B cell (primary cell): Measurements from ENCODE around the gene TNIK. TPM values are rescaled to one million over a fixed set of nuclear protein-coding genes. Genes with fewer than 3 reads are reported as not detected.

ENCODE experiments used
- ATAC-seq: fragments of 200-7000 bp; cut with Tn5 transposase; one replicate; pipeline ENCODE4 v1.10.0; 2021; ENCODE audit warnings: low read depth, mild to moderate bottlenecking, moderate number of reproducible peaks, moderate library complexity
- CTCF ChIA-PET: fragments of 350-600 bp; sonication (Branson Sonifier 250); formaldehyde crosslinking; loops from one replicate; lab custom pipeline; 2021; ENCODE audit warnings: antibody characterized with exemption, inconsistent platforms; lab: Charles Lee
- POLR2A ChIA-PET: fragments of 350-600 bp; sonication (Branson Sonifier 250); formaldehyde crosslinking; loops from one replicate; lab custom pipeline; 2021; ENCODE audit warnings: antibody characterized with exemption; lab: Charles Lee
- DNase-seq: peaks from one replicate; pipeline ENCODE4 v3.0.0; 2013
- H2AFZ ChIP-seq: 2 replicates; pipeline ENCODE4 v1.6.1; 2012; ENCODE audit warnings: mild to moderate bottlenecking, low read depth, low read length; ENCODE audit not compliant: insufficient read depth, poor library complexity, severe bottlenecking
- H3K27ac ChIP-seq, 2 donors: 1 replicate in 1 of 2; 2 replicates in 1 of 2; pipeline ENCODE4 v1.5.1; 2012 to 2013; ENCODE audit warnings: low read length in 2 of 2, mild to moderate bottlenecking in 2 of 2, moderate library complexity in 1 of 2
- H3K27me3 ChIP-seq, 4 experiments: fragments of 200-600 bp in 1 of 4; sonication (generic) in 1 of 4; replicated peaks in 1 of 4; 1 replicate in 2 of 4; 2 replicates in 2 of 4; pipeline versions ENCODE4 v1.6.1 to v1.7.0; 2013 to 2016; ENCODE audit warnings: low read length in 3 of 4, mild to moderate bottlenecking in 2 of 4, mixed read lengths in 1 of 4, moderate library complexity in 1 of 4; ENCODE audit not compliant: insufficient read depth in 4 of 4, control insufficient read depth in 3 of 4; ENCODE audit errors: control extremely low read depth in 1 of 4
- H3K36me3 ChIP-seq, 2 experiments: replicated peaks in 1 of 2; 1 replicate in 1 of 2; 2 replicates in 1 of 2; pipeline versions ENCODE4 v1.6.1 to v1.7.1; 2013; ENCODE audit warnings: low read length in 1 of 2; ENCODE audit not compliant: insufficient read depth in 2 of 2, control insufficient read depth in 1 of 2; ENCODE audit errors: control extremely low read depth in 1 of 2, extremely low read depth in 1 of 2
- H3K4me1 ChIP-seq, 2 donors: fragments of 200-600 bp in 1 of 2; sonication (generic) in 1 of 2; 1 replicate in 1 of 2; 2 replicates in 1 of 2; pipeline versions ENCODE4 v1.5.1 to v1.6.1; 2013 to 2017; ENCODE audit warnings: low read length in 2 of 2; ENCODE audit not compliant: control insufficient read depth in 2 of 2, insufficient read depth in 2 of 2
- H3K4me2 ChIP-seq: replicated peaks from 2 replicates; pipeline ENCODE3; 2012; ENCODE audit warnings: mild to moderate bottlenecking, low read depth, low read length; ENCODE audit not compliant: poor library complexity, severe bottlenecking
- H3K4me3 ChIP-seq, 5 experiments: fragments of 200-600 bp in 1 of 5; sonication (generic) in 1 of 5; 1 replicate in 3 of 5; 2 replicates in 2 of 5; pipeline versions ENCODE4 v1.5.1 to v1.7.0; 2011 to 2016; ENCODE audit warnings: low read length in 4 of 5, mild to moderate bottlenecking in 4 of 5, low read depth in 2 of 5, control low read depth in 1 of 5, moderate library complexity in 1 of 5; ENCODE audit not compliant: insufficient read depth in 1 of 5; ENCODE audit errors: control extremely low read depth in 1 of 5, extremely low read depth in 1 of 5
- H3K79me2 ChIP-seq: fragments of 200-600 bp; sonication (generic); one replicate; pipeline ENCODE4 v1.6.0; 2016; ENCODE audit warnings: low read length; ENCODE audit not compliant: control insufficient read depth, insufficient read depth
- H3K9ac ChIP-seq: fragments of 200-600 bp; sonication (generic); 2 replicates; pipeline ENCODE4 v1.6.1; 2017; ENCODE audit warnings: mild to moderate bottlenecking, low read length, moderate library complexity
- H3K9me3 ChIP-seq, 3 donors: one replicate each; pipeline versions ENCODE4 v1.6.1 to v1.7.1; 2013; ENCODE audit warnings: low read length in 2 of 3; ENCODE audit not compliant: control insufficient read depth in 2 of 3, insufficient read depth in 1 of 3; ENCODE audit errors: control extremely low read depth in 1 of 3
- H4K20me1 ChIP-seq: 2 replicates; pipeline ENCODE4 v1.6.0; 2012; ENCODE audit warnings: mild to moderate bottlenecking, low read length; ENCODE audit not compliant: insufficient read depth, control insufficient read depth, poor library complexity, severe bottlenecking
- H3K27ac Mint-ChIP-seq: one replicate; pipeline ENCODE4 v1.8.0; 2021; ENCODE audit warnings: mixed read lengths
- H3K27me3 Mint-ChIP-seq: one replicate; pipeline ENCODE4 v1.8.0; 2021; ENCODE audit warnings: mixed read lengths
- H3K4me1 Mint-ChIP-seq: one replicate; pipeline ENCODE4 v1.8.0; 2021; ENCODE audit warnings: mixed read lengths
- H3K4me3 Mint-ChIP-seq: one replicate; pipeline ENCODE4 v1.8.0; 2021; ENCODE audit warnings: mixed read lengths
- H3K9me3 Mint-ChIP-seq: one replicate; pipeline ENCODE4 v1.8.0; 2022; ENCODE audit warnings: mixed read lengths; ENCODE audit not compliant: insufficient read depth
- CTCF ChIP-seq: fragments of 200-600 bp; IDR thresholded peaks from one replicate; pipeline ENCODE4 v1.8.0; 2022; ENCODE audit warnings: antibody characterized with exemption, mild to moderate bottlenecking
- EZH2 ChIP-seq: IDR thresholded peaks from 2 replicates; pipeline ENCODE4 v1.6.1; 2012; ENCODE audit warnings: borderline replicate concordance, low read depth, mild to moderate bottlenecking, moderate library complexity, low read length; ENCODE audit not compliant: insufficient read depth, poor library complexity, severe bottlenecking
- WGBS: methylation state at CpG from one replicate; pipeline ENCODE4 v1.1.5; 2013; ENCODE audit warnings: missing lambda C conversion rate; ENCODE audit not compliant: insufficient coverage; 5-methylcytosine and 5-hydroxymethylcytosine counted together
- intact Hi-C: fragments of 100-400 bp; cut with micrococcal nuclease; formaldehyde crosslinking; loops from one replicate; pipeline ENCODE4 v1.10.0; 2022
- polyA plus RNA-seq: library from polyadenylated mRNA; depleted of rRNA; stranded (reverse); fragments of >200 nt; gene quantifications from 2 replicates; pipeline ENCODE4 v1.2.3, GENCODE V29; 2012
- total RNA-seq, 2 donors: library from RNA; stranded (reverse); fragments of 120-200 nt in 1 of 2; gene quantifications; 1 replicate in 1 of 2; 2 replicates in 1 of 2; pipeline versions ENCODE4 v1.2.3 to v1.2.4, GENCODE V29; 2013 to 2022

TNIK gene
- total and polyA plus RNA-seq, 2 donors (not counting 1 experiment from before 2014, with no cell fraction given), result 0.66 to 7.7 TPM

- no peaks in the 10 kb centered on the region for H3K79me2 ChIP-seq
- Mint-ChIP-seq H3K9me3 (no peaks in the 10 kb centered on the region), H3K27ac (no peak overlapping the region), H3K4me1 (no peaks in the 10 kb centered on the region), H3K4me3 (no peak overlapping the region), H3K27me3 (peaks cover 20% of the 10 kb centered on the region)
- DNase-seq (no peak), ATAC-seq (no peak)
- no peak overlapping the region for H3K9ac ChIP-seq
- no peaks in the 10 kb centered on the region for H4K20me1 ChIP-seq
- POLR2A ChIA-PET, result no interaction called here
- no peak overlapping the region for H2AFZ ChIP-seq
- no peaks in the 10 kb centered on the region for H3K9me3 ChIP-seq
- H3K36me3 ChIP-seq, result no peaks in the 10 kb centered on the region
- H3K27me3 ChIP-seq, result no peaks in the 10 kb centered on the region
- intact Hi-C loops, result no loop called here
- H3K4me1 ChIP-seq, result no peaks in the 10 kb centered on the region
- no peak overlapping the region for H3K4me2 ChIP-seq
- H3K27ac ChIP-seq, result no peak overlapping the region
- TF ChIP-seq EZH2, result no peak
- no peak for TF ChIP-seq CTCF
- CTCF ChIA-PET, result no interaction called here
- H3K4me3 ChIP-seq, result no peak overlapping the region
Measured at GRCh38 chr3:171023566-171023965, 436.6 kb downstream of the TNIK start.

- Mint-ChIP-seq H3K9me3 (no peaks in the 10 kb centered on the region), H3K4me1 (no peaks in the 10 kb centered on the region), H3K27me3 (peaks cover 16% of the 10 kb centered on the region), H3K27ac (no peak overlapping the region), H3K4me3 (no peak overlapping the region)
- Histone ChIP-seq H3K4me3 (no peak overlapping the region), H3K27me3 (no peaks in the 10 kb centered on the region), H3K4me2 (no peak overlapping the region), H4K20me1 (no peaks in the 10 kb centered on the region), H3K36me3 (no peaks in the 10 kb centered on the region), H3K9me3 (no peaks in the 10 kb centered on the region), H3K79me2 (no peaks in the 10 kb centered on the region), H3K27ac (no peak overlapping the region), H3K9ac (no peak overlapping the region), H2AFZ (no peak overlapping the region), H3K4me1 (no peaks in the 10 kb centered on the region)
- POLR2A ChIA-PET, result no interaction called here
- CTCF ChIA-PET, result no interaction called here
- no peak for TF ChIP-seq EZH2
- no peak for TF ChIP-seq CTCF
- no CpG with 5 or more reads among the region's 4 CpGs for WGBS
- ATAC-seq, result no peak
- no peak for DNase-seq
- intact Hi-C loops, result no loop called here
Measured at GRCh38 chr3:171021377-171021776, 438.8 kb downstream of the TNIK start.
